Type B pancreatic cell (in vitro differentiated cells): ENCODE data around the gene TCF12. TPM values are rescaled to one million over a fixed set of nuclear protein-coding genes. Genes with fewer than 3 reads are reported as not detected.

Experiments used
- DNase-seq: peaks from one replicate; pipeline ENCODE4 v3.0.0; 2021; ENCODE audit warnings: mixed read lengths; ENCODE audit not compliant: unreplicated experiment; ENCODE audit errors: extremely low spot score
- H3K27ac Mint-ChIP-seq: 2 replicates; pipeline ENCODE4 v1.8.0; 2021; ENCODE audit warnings: mild to moderate bottlenecking, mixed read lengths
- H3K27me3 Mint-ChIP-seq: 2 replicates; pipeline ENCODE4 v1.8.0; 2021; ENCODE audit warnings: mixed read lengths
- H3K36me3 Mint-ChIP-seq: 2 replicates; pipeline ENCODE4 v1.8.0; 2021; ENCODE audit warnings: mixed read lengths
- H3K4me1 Mint-ChIP-seq: one replicate; pipeline ENCODE4 v1.8.0; 2021; ENCODE audit warnings: mixed read lengths; ENCODE audit not compliant: unreplicated experiment
- H3K4me3 Mint-ChIP-seq: 2 replicates; pipeline ENCODE4 v1.8.0; 2021; ENCODE audit warnings: mild to moderate bottlenecking, mixed read lengths
- H3K9me3 Mint-ChIP-seq: 2 replicates; pipeline ENCODE4 v1.8.0; 2021; ENCODE audit warnings: mixed read lengths
- total RNA-seq: library from RNA; stranded (reverse); gene quantifications from 2 replicates; pipeline ENCODE4 v1.2.1, GENCODE V29; 2021; ENCODE audit warnings: low replicate concordance
- TF ChIP-seq, protein P1 (sequence below): fragments of 200-600 bp; sonication (generic); conservative IDR thresholded peaks from 2 replicates; pipeline ENCODE4 v1.5.0; 2021; ENCODE audit warnings: antibody characterized with exemption, mild to moderate bottlenecking

TCF12 gene
- total RNA-seq, 1 donor from 2014 or later: 153 TPM

- TF ChIP-seq, protein P1, sequence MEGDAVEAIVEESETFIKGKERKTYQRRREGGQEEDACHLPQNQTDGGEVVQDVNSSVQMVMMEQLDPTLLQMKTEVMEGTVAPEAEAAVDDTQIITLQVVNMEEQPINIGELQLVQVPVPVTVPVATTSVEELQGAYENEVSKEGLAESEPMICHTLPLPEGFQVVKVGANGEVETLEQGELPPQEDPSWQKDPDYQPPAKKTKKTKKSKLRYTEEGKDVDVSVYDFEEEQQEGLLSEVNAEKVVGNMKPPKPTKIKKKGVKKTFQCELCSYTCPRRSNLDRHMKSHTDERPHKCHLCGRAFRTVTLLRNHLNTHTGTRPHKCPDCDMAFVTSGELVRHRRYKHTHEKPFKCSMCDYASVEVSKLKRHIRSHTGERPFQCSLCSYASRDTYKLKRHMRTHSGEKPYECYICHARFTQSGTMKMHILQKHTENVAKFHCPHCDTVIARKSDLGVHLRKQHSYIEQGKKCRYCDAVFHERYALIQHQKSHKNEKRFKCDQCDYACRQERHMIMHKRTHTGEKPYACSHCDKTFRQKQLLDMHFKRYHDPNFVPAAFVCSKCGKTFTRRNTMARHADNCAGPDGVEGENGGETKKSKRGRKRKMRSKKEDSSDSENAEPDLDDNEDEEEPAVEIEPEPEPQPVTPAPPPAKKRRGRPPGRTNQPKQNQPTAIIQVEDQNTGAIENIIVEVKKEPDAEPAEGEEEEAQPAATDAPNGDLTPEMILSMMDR: no peak
- no peak overlapping the region for H3K27ac Mint-ChIP-seq
- no peaks in the 10 kb centered on the region for H3K27me3 Mint-ChIP-seq
- DNase-seq: no peak
- H3K36me3 Mint-ChIP-seq: peaks cover 42% of the 10 kb centered on the region
- H3K4me1 Mint-ChIP-seq: peaks cover 32% of the 10 kb centered on the region
- peak overlapping the region; percentile 61 for H3K4me3 Mint-ChIP-seq
- H3K9me3 Mint-ChIP-seq: no peaks in the 10 kb centered on the region
These were observed 4.7 kb downstream of the TCF12 start for GRCh38 chr15:56923174-56923591.

GRCh38 chr15:56927816-56928215, 9.4 kb downstream of the TCF12 start:
- DNase-seq: no peak
- no peaks in the 10 kb centered on the region for H3K27me3 Mint-ChIP-seq
- peaks cover 44% of the 10 kb centered on the region for H3K36me3 Mint-ChIP-seq
- H3K9me3 Mint-ChIP-seq: no peaks in the 10 kb centered on the region
- peaks cover 32% of the 10 kb centered on the region for H3K4me1 Mint-ChIP-seq
- H3K27ac Mint-ChIP-seq: no peak overlapping the region
- TF ChIP-seq, protein P1: no peak
- no peak overlapping the region for H3K4me3 Mint-ChIP-seq

- H3K4me3 Mint-ChIP-seq: no peak overlapping the region
- no peaks in the 10 kb centered on the region for H3K9me3 Mint-ChIP-seq
- H3K36me3 Mint-ChIP-seq: peaks cover 42% of the 10 kb centered on the region
- DNase-seq: no peak
- no peaks in the 10 kb centered on the region for H3K27me3 Mint-ChIP-seq
- TF ChIP-seq, protein P1: no peak
- no peak overlapping the region for H3K27ac Mint-ChIP-seq
- H3K4me1 Mint-ChIP-seq: peaks cover 30% of the 10 kb centered on the region
These were observed 11.0 kb downstream of the TCF12 start for GRCh38 chr15:56929399-56929798.

DNA sequence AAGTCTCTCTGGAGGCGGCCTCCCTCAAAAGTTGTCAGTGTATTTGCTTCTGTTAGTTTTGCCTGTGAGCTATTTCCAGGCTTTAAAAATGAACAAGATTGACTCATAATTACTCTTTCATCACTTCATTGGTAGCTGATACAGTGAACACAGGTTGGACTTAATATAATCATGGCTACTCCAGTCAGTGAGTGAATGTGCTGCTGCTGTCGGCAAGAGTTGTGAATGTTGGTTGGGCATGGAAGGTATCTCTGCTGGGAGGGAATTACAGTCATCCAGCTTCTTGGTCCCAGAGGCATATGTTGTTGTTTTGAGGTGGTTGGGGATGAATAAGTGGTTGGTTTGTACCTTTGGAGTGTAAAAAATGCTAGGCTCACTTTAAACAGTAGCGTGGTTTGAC, 11.5 kb downstream of the TCF12 start:
- H3K4me1 Mint-ChIP-seq: peaks cover 30% of the 10 kb centered on the region
- H3K27me3 Mint-ChIP-seq: no peaks in the 10 kb centered on the region
- TF ChIP-seq, protein P1: no peak
- no peak overlapping the region for H3K4me3 Mint-ChIP-seq
- no peak overlapping the region for H3K27ac Mint-ChIP-seq
- peaks cover 44% of the 10 kb centered on the region for H3K36me3 Mint-ChIP-seq
- H3K9me3 Mint-ChIP-seq: no peaks in the 10 kb centered on the region
- no peak for DNase-seq

DNA sequence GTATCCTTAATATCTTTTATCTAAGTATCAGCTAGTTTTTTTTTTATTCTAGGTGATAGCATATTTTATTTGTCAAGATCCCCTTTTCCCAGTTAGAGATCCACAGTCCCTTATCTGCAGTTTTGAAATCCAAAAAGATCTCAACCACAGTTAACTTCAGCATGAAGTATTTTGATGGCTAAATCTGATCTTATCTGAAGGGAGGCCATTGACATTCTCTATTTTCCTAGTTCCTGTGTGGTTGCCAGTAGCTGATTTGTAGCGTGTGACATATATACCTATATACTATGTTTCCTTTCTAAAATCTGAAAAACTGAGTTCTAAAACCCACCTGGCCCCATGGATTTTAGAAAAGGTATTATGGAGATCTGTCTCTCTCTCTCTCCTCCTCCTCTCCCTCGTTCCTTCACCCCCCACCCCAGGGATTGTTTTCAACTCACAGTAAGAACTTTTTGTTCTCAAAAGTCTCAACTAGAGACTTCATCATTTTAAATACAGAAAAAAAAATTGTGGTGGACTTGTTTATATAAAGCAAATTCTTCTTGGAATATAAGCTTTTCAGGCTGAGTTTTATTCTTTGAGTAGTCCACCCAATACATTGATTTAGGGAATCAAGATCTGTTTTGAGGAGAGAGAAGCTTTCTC, 12.3 kb downstream of the TCF12 start:
- no peak for DNase-seq
- no peaks in the 10 kb centered on the region for H3K27me3 Mint-ChIP-seq
- H3K4me3 Mint-ChIP-seq: no peak overlapping the region
- H3K27ac Mint-ChIP-seq: no peak overlapping the region
- TF ChIP-seq, protein P1: no peak
- no peaks in the 10 kb centered on the region for H3K9me3 Mint-ChIP-seq
- H3K4me1 Mint-ChIP-seq: peaks cover 26% of the 10 kb centered on the region
- peaks cover 48% of the 10 kb centered on the region for H3K36me3 Mint-ChIP-seq
